ENCODE measurements around the gene NDUFAF2. TPM values are rescaled to one million over a fixed set of nuclear protein-coding genes. Genes with fewer than 3 reads are reported as not detected.

NDUFAF2 gene
- total RNA-seq, 1 donor from 2014 or later: 27.5 TPM

- H3K27me3 Mint-ChIP-seq: no peaks in the 10 kb centered on the region
- no peak for DNase-seq (ENCODE audit: extremely low spot score, unreplicated experiment)
Measured at GRCh38 chr5:61055434-61056006, 110.5 kb downstream of the NDUFAF2 start.

GRCh38 chr5:61059499-61059898 is 114.5 kb downstream of the NDUFAF2 start:
- Mint-ChIP-seq H3K27ac (no peak overlapping the region), H3K36me3 (no peaks in the 10 kb centered on the region), H3K9me3 (peaks cover 7% of the 10 kb centered on the region), H3K4me1 (ENCODE audit: unreplicated experiment) (peaks cover 4% of the 10 kb centered on the region), H3K27me3 (no peaks in the 10 kb centered on the region), H3K4me3 (no peak overlapping the region)
- no peak for DNase-seq (ENCODE audit: extremely low spot score, unreplicated experiment)
- TF ChIP-seq CTCF (conservative IDR thresholded peaks at IDR 0.05): no peak

More at GRCh38 chr5:61055434-61056006, 110.5 kb downstream of the NDUFAF2 start:
- Mint-ChIP-seq H3K4me3 (no peak overlapping the region), H3K4me1 (ENCODE audit: unreplicated experiment) (peaks cover 14% of the 10 kb centered on the region), H3K27ac (no peak overlapping the region), H3K36me3 (no peaks in the 10 kb centered on the region), H3K9me3 (no peaks in the 10 kb centered on the region)
- peak; percentile 84 for TF ChIP-seq CTCF (conservative IDR thresholded peaks at IDR 0.05)

GRCh38 chr5:61069150-61069549 is 124.1 kb downstream of the NDUFAF2 start:
- no peak overlapping the region for H3K27ac Mint-ChIP-seq
- no peak for DNase-seq (ENCODE audit: extremely low spot score, unreplicated experiment)
- H3K4me1 Mint-ChIP-seq (ENCODE audit: unreplicated experiment): peaks cover 11% of the 10 kb centered on the region
- H3K4me3 Mint-ChIP-seq: no peak overlapping the region
- no peaks in the 10 kb centered on the region for H3K27me3 Mint-ChIP-seq
- peaks cover 8% of the 10 kb centered on the region for H3K9me3 Mint-ChIP-seq
- TF ChIP-seq CTCF (conservative IDR thresholded peaks at IDR 0.05): no peak
- no peaks in the 10 kb centered on the region for H3K36me3 Mint-ChIP-seq

GRCh38 chr5:61071526-61071925 is 126.5 kb downstream of the NDUFAF2 start:
- H3K27me3 Mint-ChIP-seq: no peaks in the 10 kb centered on the region
- no peak overlapping the region for H3K4me3 Mint-ChIP-seq
- H3K36me3 Mint-ChIP-seq: no peaks in the 10 kb centered on the region
- DNase-seq (ENCODE audit: extremely low spot score, unreplicated experiment): no peak
- no peak for TF ChIP-seq CTCF (conservative IDR thresholded peaks at IDR 0.05)
- peaks cover 11% of the 10 kb centered on the region for H3K4me1 Mint-ChIP-seq (ENCODE audit: unreplicated experiment)
- H3K9me3 Mint-ChIP-seq: peaks cover 3% of the 10 kb centered on the region
- peak overlapping the region; percentile 46 for H3K27ac Mint-ChIP-seq

GRCh38 chr5:61076626-61077025 is 131.6 kb downstream of the NDUFAF2 start:
- H3K27me3 Mint-ChIP-seq: no peaks in the 10 kb centered on the region
- TF ChIP-seq CTCF (conservative IDR thresholded peaks at IDR 0.05): no peak
- no peaks in the 10 kb centered on the region for H3K9me3 Mint-ChIP-seq
- no peak for DNase-seq (ENCODE audit: extremely low spot score, unreplicated experiment)
- H3K27ac Mint-ChIP-seq: no peak overlapping the region
- peaks cover 5% of the 10 kb centered on the region for H3K4me1 Mint-ChIP-seq (ENCODE audit: unreplicated experiment)
- H3K36me3 Mint-ChIP-seq: no peaks in the 10 kb centered on the region
- H3K4me3 Mint-ChIP-seq: no peak overlapping the region

GRCh38 chr5:61081741-61082140 is 136.7 kb downstream of the NDUFAF2 start:
- Mint-ChIP-seq H3K9me3 (no peaks in the 10 kb centered on the region), H3K4me1 (ENCODE audit: unreplicated experiment) (no peaks in the 10 kb centered on the region), H3K4me3 (no peak overlapping the region), H3K36me3 (no peaks in the 10 kb centered on the region), H3K27me3 (no peaks in the 10 kb centered on the region), H3K27ac (no peak overlapping the region)
- no peak for TF ChIP-seq CTCF (conservative IDR thresholded peaks at IDR 0.05)
- no peak for DNase-seq (ENCODE audit: extremely low spot score, unreplicated experiment)
